Measurements from ENCODE around the gene PKNOX2. TPM values are rescaled to one million over a fixed set of nuclear protein-coding genes. Genes with fewer than 3 reads are reported as not detected.

PKNOX2 gene
- total RNA-seq, 1 donor = not detected

- no peak for DNase-seq (ENCODE audit: low read depth in 2 of 3, low spot score in 2 of 3)
These were observed 64.4 kb downstream of the PKNOX2 start for GRCh38 chr11:125228993-125229392.

DNA sequence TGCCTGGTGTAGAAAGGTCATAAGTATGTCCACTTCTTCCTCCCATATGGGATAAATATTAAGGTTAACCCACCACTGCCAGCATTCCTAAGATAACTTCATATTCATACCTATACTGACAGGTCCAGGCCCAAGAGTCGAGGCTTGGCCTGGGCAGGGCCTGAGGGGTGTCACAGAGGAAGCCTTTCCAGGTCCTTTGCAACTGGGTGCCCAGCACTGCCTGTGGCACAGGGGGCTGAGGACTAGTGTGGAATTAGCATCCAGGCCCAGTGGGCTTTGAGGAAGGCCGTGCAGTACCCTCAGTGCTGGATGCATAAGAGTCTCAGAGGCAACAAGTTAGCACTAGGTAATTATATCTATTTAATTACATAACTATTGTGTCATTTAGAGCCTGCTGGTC, 65.4 kb downstream of the PKNOX2 start:
- DNase-seq (ENCODE audit: low read depth in 2 of 3, low spot score in 2 of 3) = no peak

DNA sequence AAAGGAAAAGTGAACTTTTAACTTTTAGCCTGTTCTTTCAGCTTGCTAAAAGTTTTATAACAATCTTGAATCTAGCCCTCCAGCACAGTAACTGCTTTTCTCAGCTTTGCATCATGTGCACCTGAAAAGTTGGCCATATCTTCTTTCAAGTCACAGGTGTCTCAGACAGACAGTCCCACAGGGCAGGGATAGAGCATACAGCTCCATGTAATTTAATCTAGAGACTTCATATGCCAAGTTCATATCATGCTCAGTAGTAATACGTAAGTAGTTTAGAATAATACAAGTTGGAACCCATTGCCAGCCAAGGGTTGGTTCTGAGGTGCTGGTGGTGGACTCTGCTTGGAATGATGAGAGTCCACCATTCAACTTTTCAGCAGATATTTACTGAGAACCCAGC, 68.6 kb downstream of the PKNOX2 start:
- no peak for DNase-seq (ENCODE audit: low read depth in 2 of 3, low spot score in 2 of 3)

- DNase-seq (ENCODE audit: low read depth in 2 of 3, low spot score in 2 of 3) = no peak
These were observed 69.3 kb downstream of the PKNOX2 start for GRCh38 chr11:125233736-125234275.

GRCh38 chr11:125235071-125235471, 70.5 kb downstream of the PKNOX2 start:
- DNase-seq (ENCODE audit: low read depth in 2 of 3, low spot score in 2 of 3) = no peak

GRCh38 chr11:125236072-125236825, 71.7 kb downstream of the PKNOX2 start:
- DNase-seq (ENCODE audit: low read depth in 2 of 3, low spot score in 2 of 3) = no peak

GRCh38 chr11:125239585-125240560, 75.3 kb downstream of the PKNOX2 start:
- DNase-seq (ENCODE audit: low read depth in 2 of 3, low spot score in 2 of 3) = no peak

GRCh38 chr11:125241104-125241503, 76.6 kb downstream of the PKNOX2 start:
- DNase-seq (ENCODE audit: low read depth in 2 of 3, low spot score in 2 of 3) = no peak

DNA sequence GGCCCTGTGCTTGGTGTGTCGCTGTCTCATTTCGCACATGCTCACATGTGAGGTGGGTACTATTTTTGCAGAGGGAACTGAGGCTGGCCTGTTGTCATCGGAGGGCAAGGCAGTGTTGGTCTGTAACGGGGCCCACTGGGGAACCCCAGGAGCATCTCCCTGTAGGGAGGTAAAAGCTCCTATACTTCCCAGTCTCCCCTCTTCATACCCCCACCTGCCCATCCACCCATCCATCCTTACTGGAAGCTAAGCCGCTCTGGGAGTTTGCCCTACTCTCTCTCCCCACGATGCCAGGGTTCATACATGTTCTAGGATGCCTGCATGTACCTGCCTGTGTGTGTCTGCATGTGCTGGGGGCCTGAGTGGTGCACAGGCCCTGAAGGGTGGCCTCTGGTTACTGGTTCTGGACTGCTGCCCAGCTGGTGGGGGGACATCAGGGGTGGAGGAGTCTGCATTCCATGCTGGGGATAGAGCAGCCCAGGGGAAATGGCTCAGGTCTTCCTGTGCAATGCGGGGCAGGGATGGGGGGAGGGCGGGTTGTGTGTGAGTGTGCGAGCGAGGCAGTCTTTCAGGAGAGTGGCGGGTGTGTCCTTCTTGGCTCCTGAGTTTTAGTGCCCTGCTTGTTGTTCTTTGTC, 77.7 kb downstream of the PKNOX2 start:
- no peak for DNase-seq (ENCODE audit: low read depth in 2 of 3, low spot score in 2 of 3)

DNA sequence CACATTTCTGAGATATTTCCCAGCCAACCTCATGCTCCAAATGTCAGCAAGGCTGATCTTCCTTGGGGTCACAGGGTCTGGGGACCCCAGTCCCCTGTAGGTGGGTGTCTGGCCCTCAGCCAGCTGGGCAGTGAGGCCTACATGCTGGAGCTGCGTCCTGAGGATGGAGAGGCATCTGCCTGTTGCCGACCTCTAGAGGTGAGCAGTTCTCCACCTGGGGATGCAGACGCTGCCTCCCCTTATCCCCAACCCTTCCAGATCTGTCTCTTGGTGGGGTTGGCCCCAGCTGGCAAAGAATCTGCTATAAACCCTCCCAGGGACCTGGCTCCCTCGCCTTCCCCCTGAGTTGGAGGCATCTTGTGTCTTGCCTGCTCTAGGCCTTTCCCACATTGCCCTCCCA, 79.6 kb downstream of the PKNOX2 start:
- DNase-seq (ENCODE audit: low read depth in 2 of 3, low spot score in 2 of 3) = no peak

- DNase-seq (ENCODE audit: low read depth in 2 of 3, low spot score in 2 of 3) = no peak
These were observed 80.7 kb downstream of the PKNOX2 start for GRCh38 chr11:125245299-125245698.

DNA sequence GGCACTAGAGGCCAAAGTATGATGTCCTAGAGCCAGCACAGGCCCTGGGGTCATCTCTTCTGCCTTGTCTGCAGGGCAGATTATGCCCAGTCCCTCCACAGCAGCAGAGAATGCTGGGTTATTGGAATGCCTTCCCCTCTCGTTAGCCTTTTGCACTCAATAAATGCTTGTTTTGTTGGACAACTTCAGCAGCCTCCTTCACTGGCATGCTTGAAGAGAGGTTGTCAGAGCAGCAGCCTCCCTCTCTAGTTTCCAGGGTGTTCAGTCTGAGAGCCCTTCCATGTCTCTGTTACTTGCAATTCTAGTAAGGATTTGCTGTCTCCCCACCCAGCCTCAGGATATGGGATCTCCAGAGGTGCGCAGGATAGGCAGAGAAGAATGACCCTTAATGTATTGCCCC, 82.9 kb downstream of the PKNOX2 start:
- no peak for DNase-seq (ENCODE audit: low read depth in 2 of 3, low spot score in 2 of 3)

GRCh38 chr11:125250318-125251213, 86.0 kb downstream of the PKNOX2 start:
- DNase-seq (ENCODE audit: low read depth in 2 of 3, low spot score in 2 of 3) = no peak

GRCh38 chr11:125251214-125251545, 86.6 kb downstream of the PKNOX2 start:
- no peak for DNase-seq (ENCODE audit: low read depth in 2 of 3, low spot score in 2 of 3)

- DNase-seq (ENCODE audit: low read depth in 2 of 3, low spot score in 2 of 3) = no peak
These were observed 87.4 kb downstream of the PKNOX2 start for GRCh38 chr11:125251956-125252355.

GRCh38 chr11:125253289-125253688, 88.7 kb downstream of the PKNOX2 start:
- no peak for DNase-seq (ENCODE audit: low read depth in 2 of 3, low spot score in 2 of 3)

DNA sequence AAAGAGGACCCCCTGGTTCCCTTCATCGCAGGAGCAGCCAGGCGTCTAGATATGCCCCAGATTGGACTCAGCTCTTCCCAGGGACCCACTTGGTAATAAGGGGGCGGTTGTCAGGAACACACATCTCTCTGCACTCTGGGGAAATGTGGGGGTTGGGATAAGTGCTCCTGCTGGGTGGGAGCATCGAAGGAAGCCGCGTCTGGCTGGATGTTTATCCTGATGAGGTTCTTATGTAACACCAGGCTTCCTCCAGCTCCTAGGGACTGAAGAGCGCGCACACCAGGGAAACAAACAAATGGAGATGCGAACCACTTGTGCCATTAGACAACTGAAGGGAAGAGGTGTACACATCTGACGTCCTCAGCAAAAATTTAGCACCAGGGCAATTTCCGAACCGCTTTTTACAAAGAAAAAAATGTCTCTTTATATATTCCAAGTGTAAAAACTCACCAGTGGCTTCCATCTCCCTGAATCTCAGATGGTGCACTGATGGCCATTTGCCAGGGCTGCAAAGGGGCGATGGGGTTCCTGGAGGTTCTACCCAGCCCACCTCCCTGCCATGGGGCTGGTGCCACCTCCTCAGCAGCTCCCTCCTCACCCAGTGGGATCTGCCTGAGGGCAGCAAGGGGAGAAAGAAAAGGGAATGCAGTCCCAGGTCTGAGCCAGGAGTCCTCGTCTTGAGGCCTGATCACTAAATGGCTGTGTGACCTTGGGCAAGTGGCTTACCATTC, 89.4 kb downstream of the PKNOX2 start:
- DNase-seq (ENCODE audit: low read depth in 2 of 3, low spot score in 2 of 3) = no peak

GRCh38 chr11:125256541-125257189, 92.1 kb downstream of the PKNOX2 start:
- no peak for DNase-seq (ENCODE audit: low read depth in 2 of 3, low spot score in 2 of 3)

- no peak for DNase-seq (ENCODE audit: low read depth in 2 of 3, low spot score in 2 of 3)
These were observed 92.6 kb downstream of the PKNOX2 start for GRCh38 chr11:125257190-125257579.
